HG03175 (cell line): ENCODE data around the gene MARCHF2.

ENCODE experiments used
- ATAC-seq: cut with Tn5 transposase; IDR thresholded peaks from one replicate; pipeline ENCODE4 v1.9.1; 2021; ENCODE audit warnings: mild to moderate bottlenecking, moderate library complexity; ENCODE audit not compliant: unreplicated experiment

MARCHF2 gene

DNA sequence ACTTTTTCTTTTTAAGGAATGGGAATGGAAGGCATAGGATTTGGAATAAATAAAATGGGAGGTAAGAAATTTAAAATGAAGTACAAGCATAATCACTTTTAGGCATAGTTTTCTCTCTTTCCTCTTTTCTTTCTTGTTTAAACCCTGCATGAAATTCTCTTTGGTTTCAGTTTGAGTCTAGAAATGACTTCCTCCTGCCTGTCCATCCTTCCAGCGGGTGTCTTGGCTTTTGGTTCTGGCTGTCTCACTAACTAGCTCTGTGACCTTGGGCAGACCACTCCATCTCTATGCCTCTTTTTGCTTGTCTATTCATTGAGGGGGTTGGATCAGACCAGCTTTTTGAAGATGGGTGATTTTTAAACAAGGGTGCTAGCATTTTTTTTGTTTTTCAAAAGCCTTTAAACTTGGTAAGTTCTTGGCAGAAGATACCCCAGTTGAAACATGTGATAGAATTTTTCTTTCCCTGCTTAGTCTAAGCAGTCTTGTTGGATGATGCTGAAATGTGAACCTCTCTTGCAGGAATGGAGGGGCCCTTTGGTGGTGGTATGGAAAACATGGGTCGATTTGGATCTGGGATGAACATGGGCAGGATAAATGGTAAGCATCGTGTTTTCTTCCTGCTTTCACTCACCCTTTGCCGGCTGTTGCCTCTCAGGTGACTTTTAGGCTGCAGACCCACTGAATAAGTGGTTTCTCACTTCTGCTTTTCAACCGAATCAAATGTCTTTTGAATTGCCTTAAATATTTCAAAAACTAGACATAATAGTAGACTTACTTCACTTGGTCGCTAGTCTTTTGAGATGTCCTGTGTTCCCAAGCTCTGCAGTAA is 60.8 kb downstream of the MARCHF2 start:
- ATAC-seq: peak; percentile 55

DNA sequence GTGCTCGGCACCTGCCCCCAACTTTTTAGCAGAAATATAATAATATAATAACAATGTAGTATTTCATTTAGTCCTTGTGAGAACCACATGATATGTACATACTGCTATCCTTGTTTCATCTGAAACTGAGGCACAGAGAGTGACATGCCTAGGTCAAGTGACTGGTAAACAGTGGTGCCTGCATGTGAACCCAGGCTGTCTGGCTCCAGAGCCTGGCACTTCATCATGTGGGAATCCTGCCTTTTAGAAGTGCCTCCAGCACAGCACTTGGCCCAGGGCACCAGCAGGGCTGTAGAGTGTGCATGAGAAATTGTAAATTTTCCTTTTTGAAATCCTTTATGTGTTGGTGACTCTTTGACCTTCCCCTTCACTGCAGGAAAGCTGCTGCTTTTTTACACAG is 61.9 kb downstream of the MARCHF2 start:
- ATAC-seq: no peak

DNA sequence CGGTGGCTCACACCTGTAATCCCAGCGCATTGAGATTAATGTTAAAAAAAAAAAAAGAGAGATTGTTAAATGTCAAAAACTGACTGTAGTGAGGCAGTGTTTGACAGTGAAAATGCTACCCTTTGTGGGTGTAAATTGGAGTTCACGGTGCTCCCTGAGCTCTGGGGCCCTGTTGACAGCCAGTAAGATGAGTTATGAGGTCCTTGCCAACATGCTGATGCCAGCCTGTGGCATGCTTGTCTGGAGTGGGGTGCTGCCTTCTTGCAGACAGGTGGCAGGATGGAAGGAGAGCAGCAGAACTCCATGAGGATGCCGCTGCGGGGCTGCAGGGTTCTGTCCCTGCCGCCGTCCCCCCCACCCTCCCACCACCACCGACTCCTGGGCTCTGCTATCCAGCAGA is 63.4 kb downstream of the MARCHF2 start:
- ATAC-seq: no peak

DNA sequence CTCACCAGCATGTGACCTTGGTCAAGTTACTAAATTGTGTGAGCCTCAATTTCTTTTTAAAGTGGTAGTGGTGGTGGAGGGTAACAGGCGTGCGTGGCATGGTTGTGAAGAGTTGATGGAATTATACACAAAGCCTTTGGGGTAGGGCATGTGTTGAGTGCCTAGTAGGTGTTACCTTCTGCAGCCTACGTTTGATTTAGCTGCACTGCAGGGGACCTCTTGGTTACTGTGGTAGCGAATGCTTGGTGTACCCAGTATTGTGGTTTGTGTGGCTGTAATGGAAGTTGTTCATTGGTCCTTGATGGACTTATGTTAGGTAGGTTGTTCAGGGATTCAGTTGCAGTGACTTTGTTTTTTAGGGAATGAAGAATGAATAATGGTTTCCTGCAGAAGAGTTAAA is 64.8 kb downstream of the MARCHF2 start:
- no peak for ATAC-seq

DNA sequence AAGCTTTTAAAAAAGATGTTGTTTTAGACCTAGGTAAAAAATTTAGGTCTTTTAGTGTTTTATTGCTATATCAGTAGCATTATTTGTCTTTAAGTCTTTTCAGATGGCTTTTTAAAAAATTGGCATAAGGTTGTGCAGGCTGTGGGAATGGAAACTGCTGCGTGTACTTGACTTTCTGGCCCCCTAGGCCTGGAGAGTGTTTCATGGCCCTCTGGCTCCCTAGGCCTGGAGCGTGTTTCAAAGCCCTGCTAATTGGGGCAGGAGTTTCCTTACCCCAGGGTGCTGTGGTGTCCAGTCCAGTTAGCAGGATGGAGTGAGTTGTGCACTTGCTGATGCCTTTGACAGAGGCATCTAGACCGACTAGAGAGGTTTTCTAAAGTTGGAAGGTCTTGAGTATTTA is 65.5 kb downstream of the MARCHF2 start:
- no peak for ATAC-seq

DNA sequence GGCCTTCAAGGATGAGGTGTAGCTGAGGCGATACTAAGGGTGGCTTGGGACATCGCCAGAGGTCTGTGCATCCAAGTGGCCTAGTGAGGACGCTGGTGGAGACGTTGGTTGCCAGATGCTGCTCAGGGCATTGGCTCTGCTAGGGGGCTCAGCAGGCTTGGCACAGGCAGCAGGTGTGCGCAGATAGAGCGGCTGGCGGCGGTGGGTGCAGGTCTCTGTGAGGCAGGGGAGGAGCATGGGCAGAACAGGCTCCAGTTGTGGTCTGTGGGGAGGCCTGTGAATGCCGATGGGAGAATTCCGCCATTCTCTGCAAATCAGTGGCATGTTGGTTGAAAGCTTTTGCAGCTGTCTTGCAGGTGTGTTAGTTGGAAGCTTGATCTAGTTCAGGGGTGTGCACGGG is 68.1 kb downstream of the MARCHF2 start:
- ATAC-seq: no peak

DNA sequence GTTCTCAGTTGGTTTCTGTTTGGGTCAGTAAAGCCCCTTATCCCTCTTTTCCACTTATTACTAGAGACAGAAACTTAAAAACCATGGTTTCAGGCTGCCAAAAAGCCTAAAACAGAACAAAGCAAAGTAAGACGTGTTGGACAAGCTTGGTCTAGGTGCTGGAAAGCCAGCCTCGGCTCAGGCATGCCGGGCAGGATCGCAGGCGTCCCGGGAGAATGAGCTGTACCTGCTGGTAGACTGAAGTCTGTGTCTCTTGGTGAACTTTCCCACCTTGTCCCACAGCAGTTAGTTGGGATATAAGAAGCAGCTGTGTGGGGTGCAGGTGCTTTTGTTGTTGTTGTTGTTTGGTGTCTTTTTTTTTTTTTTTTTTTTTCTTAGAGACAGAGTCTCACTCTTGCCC is 68.5 kb downstream of the MARCHF2 start:
- no peak for ATAC-seq

DNA sequence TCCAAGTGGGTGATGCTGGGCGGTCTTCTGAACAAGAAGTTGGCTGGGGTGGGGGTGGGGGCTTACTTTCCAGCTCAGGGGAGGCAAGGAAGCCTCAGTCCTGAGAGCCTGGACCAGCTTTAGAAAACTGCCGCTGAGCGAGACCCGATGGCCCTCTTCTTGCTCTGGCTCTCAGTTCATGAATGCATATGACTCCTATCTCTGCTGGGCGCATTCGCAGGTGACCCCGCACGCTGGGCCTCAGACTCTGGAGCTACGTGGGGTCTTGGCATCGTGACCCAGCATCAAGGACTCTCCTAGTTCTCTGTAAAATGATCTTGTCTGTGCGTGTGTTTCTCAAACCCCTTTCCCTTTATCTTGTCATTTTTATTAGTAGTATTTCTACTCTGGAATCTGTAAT is 69.6 kb downstream of the MARCHF2 start:
- ATAC-seq: no peak

DNA sequence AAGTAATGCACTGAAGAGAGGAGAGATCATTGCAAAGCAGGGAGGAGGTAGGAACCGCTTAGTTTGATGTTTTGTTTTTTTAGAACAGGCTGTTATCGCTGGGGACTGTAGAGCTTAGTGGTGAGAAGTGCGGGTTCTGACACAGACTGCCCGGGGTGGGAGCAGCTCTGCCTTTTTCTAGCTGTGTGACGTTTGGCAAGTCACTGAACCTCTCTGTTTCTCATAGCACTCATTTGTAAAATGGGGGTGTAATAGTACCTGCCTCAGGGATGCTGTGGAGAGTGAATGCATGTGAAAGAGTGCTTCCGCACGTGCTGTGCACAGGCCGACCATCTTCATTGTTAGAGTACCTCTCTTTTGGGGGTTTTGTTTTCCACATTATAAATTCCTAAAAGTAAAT is 70.1 kb downstream of the MARCHF2 start:
- no peak for ATAC-seq

DNA sequence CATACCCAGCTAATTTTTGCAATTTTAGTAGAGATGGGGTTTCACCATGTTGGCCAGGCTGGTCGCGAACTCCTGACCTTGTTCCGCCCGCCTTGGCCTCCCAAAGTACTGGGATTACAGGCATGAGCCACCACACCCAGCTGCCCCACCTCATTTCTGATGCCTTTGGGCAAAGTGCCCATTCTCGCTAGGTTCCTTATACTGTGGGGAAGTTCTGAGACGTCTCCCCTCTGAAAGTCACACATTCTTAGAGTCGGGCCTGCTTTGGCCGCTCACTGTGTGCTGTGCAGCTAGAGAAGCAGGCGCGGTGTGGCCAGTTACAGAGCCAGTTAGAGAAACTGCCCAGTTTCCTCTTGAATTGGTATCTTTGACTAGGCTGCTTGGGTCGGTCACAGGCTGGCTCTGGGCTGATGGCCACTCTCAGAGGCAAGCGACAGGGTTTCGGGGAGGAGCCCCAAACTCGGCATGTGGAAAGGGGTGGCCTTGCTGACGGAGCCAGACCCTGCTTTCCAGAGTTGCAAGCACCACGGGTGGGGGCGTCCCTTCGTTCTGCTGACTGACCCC is 71.3 kb downstream of the MARCHF2 start:
- no peak for ATAC-seq

DNA sequence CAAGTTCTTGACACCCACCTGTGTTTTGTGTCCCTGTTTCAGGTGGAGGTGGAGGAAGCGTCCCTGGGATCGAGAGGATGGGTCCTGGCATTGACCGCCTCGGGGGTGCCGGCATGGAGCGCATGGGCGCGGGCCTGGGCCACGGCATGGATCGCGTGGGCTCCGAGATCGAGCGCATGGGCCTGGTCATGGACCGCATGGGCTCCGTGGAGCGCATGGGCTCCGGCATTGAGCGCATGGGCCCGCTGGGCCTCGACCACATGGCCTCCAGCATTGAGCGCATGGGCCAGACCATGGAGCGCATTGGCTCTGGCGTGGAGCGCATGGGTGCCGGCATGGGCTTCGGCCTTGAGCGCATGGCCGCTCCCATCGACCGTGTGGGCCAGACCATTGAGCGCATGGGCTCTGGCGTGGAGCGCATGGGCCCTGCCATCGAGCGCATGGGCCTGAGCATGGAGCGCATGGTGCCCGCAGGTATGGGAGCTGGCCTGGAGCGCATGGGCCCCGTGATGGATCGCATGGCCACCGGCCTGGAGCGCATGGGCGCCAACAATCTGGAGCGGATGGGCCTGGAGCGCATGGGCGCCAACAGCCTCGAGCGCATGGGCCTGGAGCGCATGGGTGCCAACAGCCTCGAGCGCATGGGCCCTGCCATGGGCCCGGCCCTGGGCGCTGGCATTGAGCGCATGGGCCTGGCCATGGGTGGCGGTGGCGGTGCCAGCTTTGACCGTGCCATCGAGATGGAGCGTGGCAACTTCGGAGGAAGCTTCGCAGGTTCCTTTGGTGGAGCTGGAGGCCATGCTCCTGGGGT is 72.7 kb downstream of the MARCHF2 start:
- no peak for ATAC-seq

DNA sequence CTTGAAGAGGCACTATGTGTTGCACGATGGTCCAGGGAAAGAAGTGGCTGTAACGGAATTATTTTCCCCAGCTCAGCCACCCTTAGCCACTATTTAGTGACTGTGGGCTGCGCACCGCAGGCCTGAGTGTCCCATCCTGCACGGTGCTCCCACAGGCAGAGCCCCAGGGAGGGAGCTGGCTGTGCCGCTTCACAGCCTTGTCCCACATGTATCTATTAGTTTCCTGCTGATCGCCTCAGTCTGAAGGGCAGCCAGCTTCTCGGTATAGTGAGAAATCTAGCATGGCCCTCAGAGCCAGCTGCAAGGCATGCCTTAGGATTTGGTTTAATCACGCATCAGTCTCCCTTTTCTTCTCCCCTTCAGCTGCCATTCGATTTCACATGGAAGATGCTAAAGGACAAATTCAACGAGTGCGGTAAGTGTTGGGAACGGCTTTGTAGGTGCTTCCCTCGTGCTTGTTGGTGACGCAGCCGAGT is 73.6 kb downstream of the MARCHF2 start:
- ATAC-seq: no peak

DNA sequence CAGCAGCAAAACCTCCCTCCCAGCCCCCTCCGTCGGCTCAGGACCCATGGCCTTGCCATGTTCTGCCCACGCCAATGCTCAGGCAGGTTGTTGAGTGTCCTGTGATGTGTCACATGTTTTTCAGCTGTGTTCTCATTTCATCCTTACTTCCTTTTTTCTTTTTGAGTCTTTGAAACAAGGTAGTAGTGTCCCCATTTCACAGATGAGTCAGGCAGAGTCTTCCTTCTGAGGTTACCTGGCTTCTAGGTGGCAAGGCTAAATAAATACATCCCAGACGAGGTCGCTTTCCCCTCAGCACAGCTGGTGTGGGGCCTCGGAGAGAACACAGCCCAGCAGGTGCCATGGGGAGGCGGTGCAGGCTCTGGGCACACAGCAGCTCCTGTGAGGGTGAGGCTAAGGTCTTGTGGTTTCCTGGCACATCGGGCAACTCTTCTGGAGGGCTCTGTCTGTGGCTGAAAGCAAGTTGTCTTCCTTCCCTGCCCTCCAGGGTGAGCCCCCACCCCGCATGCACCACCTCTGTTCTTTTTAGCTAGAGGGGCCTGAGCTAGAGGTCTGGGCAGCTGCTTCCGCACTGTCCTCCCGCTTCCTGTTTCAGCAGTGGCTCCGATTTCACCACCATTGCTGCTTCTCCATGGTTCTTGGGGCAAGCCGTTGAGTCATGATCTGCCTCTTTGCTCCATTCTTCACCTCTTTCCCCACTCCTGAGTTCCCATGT is 74.2 kb downstream of the MARCHF2 start:
- no peak for ATAC-seq

DNA sequence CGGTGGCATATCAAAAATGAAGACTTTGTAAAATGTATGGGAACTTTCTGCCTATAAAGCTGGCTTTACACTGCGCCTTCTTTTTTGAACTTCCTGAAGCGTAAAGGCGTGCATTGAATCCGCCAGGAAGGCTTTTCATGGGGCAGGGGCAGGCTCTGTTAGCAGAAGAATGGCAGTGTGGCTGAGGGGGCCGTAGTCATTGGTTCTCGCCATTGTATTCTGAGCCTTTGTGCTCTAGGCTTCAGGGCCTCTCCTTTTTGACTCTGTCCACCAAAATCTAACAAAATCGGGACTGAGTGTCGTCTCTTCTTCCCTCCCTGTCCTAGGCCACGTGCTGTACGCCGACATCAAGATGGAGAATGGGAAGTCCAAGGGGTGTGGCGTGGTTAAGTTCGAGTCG is 75.3 kb downstream of the MARCHF2 start:
- no peak for ATAC-seq
